ENCODE results near the gene C1orf198.
"Not testable (repeated sequence)": the region's sequence is repeated elsewhere in the genome, so short reads cannot be mapped to it uniquely, and the experiment has no call there.

The C1orf198 gene

DNA sequence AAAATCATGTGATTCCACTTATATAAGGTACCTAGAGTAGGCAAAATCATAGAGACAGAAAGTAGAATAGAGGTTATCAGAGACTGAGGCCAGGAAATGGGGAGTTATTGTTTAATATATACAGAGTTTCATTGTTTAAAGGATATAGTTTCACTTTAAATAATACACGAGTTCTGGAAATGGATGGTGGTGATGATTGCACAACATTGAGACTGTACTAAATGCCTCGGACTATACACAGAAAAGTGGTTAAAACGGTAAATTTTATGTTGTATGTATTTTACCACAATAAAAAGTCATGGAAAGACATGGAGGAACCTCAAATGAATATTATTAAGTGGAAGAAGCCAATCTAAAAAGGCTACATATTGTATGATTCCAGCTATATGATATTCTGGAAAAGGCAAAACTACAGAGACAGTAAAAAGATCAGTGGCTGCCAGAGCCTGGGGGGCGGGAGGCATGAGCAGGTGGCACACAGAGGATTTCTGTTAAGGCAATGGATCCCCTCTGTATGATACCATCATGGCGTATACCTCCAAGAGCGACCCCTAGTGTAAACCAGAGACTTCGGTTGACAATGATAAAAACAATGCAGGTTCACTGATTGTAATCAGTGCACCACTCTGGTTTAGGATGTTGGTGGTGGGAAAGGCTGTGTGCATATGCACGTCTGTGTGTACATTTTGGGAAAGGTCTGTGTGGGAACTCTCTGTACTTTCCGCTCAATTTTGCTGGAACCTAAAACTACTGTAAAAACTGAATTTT lies 7.5 kb downstream of the C1orf198 start:
- no peak for DNase-seq (ENCODE audit: low read depth, low spot score)

DNA sequence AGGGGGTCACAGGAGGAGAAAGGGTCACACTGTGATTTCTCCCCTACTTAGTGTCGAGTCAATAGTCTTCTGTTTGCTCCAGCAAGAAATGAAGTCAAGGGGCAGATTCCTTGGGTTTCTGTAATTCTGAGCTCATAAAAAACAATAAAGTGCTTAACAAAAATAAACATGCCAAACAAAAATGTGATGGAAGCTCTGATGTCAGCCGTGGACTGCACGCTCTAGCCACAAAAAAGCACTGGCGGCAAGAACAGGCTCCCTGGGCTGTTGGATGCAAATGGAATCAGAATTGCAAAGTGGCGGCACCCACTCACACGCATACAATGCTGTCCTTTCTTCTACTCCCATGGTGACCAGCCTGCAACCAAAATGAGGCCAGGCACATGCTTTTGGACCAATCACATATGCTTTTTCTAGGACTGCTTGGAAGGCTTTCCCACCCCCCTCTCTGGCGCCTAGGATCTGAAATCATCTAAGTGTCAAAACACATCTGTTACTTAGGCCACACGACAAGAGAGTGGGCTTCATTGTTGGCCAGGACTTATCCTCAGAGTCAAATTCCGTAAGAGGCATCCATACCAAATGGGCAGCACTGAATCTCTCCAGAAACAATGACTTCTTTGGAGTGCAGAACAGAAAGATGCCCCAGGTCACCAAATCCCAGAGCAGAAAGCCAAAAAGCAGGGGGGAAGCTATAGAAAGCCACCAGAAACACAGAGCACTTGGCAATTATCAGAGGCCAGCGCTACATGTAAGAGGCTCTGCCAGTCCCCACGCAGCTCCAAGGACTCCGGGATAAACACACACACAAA lies 9.2 kb downstream of the C1orf198 start:
- no peak for DNase-seq (ENCODE audit: low read depth, low spot score)

DNA sequence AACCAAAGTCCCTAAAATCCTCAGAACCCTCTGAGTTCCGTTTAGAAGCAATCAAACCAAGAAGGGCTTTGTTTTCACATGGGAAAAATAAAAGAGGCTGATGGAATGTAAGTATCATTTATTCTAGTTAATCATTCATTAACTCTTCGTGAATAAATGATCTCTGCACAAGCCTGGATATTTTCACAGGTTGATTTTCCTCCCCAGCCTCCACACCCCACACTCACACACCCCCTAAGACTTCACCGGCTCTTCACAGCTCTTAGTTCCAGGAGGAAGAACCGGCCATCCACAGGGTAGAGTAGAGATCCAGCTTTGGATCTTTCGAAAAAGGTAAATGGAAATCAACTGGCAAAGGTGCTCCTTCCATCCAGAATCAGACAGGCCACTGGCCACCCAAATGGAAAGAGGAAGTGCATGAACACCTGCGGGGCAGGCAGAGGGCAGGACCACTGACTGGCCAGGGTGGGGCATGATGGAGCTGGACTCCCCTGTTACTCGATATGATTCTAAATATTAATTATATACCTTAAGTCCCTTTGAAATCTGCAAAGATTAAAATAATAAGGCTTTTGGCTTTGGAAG lies 10.0 kb downstream of the C1orf198 start:
- no peak for DNase-seq (ENCODE audit: low read depth, low spot score)

DNA sequence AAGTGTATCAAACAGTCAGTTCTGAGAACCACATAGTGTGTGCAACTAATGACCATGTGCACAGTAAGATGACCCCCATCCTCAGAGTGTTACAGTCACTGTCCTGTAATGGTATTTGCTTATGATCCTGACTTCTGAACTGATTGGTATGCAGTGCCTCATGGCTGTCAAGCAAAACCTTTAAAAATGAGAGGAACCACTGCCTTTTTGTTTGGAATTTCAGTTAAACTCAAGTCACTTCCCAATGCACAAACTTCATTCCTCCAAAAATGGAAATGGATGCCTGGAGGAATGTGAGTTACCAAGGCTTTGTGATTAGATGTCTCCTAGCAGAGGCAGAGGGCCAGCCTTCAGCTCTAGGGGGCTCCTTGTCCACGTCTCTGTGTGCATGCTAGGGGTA lies 10.5 kb downstream of the C1orf198 start:
- DNase-seq (ENCODE audit: low read depth, low spot score), result no peak

DNA sequence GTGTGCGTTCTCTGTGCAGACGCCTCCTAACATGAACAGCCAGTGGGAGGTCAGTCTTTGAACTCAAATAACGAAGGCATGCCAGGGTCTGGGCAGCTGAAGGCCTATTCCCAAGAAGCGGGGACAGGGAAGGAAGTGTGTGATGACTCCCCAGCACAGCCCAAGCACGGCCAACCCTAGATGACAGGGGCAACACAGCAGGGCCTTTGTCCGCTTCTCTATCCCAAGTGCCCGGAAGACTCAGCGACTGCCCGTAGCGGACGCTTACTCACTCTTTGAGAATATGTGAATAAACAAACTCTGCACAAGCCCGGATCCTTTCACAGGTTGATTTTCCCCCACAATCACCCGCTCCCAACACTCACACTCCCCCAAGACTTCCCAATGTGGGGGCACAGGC lies 11.2 kb downstream of the C1orf198 start:
- no peak for DNase-seq (ENCODE audit: low read depth, low spot score)

DNA sequence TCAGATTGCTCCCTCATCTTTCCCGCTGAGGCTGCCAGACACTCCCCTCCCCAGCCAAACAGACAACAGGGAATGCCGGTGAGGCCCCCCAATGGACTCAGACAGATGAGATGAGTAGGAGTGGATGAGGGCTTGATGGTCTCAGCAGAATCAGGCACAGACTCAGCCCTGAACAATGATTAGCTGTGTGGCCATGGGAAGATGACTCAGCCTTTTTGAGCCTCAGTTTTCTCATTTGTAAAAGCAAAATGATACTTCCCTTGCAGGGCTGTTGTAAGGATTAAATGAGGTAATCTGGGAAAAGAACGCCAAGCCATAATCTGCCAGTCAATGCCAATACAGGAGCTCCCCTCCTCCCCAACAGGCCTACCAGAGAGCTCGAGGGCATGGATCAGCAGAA lies 12.4 kb downstream of the C1orf198 start:
- no peak for DNase-seq (ENCODE audit: low read depth, low spot score)

GRCh38 chr1:230854423-230854822 lies 13.9 kb downstream of the C1orf198 start:
- no peak for DNase-seq (ENCODE audit: low read depth, low spot score)

- no peak for DNase-seq (ENCODE audit: low read depth, low spot score)
These were observed 14.6 kb downstream of the C1orf198 start for GRCh38 chr1:230853731-230854130.

- no peak for DNase-seq (ENCODE audit: low read depth, low spot score)
These were observed 15.4 kb downstream of the C1orf198 start for GRCh38 chr1:230852959-230853358.

- DNase-seq (ENCODE audit: low read depth, low spot score), result no peak
These were observed 17.0 kb downstream of the C1orf198 start for GRCh38 chr1:230851291-230851691.

- DNase-seq (ENCODE audit: low read depth, low spot score), result no peak
These were observed 17.8 kb downstream of the C1orf198 start for GRCh38 chr1:230850547-230850946.

- DNase-seq (ENCODE audit: low read depth, low spot score), result no peak
These were observed 18.7 kb downstream of the C1orf198 start for GRCh38 chr1:230849451-230850224.

GRCh38 chr1:230848235-230848634 lies 20.1 kb downstream of the C1orf198 start:
- no peak for DNase-seq (ENCODE audit: low read depth, low spot score)

GRCh38 chr1:230845184-230845583 lies 23.1 kb downstream of the C1orf198 start:
- not testable (repeated sequence) for DNase-seq (ENCODE audit: low read depth, low spot score)

- no peak for DNase-seq (ENCODE audit: low read depth, low spot score)
These were observed 23.8 kb downstream of the C1orf198 start for GRCh38 chr1:230844561-230844960.

DNA sequence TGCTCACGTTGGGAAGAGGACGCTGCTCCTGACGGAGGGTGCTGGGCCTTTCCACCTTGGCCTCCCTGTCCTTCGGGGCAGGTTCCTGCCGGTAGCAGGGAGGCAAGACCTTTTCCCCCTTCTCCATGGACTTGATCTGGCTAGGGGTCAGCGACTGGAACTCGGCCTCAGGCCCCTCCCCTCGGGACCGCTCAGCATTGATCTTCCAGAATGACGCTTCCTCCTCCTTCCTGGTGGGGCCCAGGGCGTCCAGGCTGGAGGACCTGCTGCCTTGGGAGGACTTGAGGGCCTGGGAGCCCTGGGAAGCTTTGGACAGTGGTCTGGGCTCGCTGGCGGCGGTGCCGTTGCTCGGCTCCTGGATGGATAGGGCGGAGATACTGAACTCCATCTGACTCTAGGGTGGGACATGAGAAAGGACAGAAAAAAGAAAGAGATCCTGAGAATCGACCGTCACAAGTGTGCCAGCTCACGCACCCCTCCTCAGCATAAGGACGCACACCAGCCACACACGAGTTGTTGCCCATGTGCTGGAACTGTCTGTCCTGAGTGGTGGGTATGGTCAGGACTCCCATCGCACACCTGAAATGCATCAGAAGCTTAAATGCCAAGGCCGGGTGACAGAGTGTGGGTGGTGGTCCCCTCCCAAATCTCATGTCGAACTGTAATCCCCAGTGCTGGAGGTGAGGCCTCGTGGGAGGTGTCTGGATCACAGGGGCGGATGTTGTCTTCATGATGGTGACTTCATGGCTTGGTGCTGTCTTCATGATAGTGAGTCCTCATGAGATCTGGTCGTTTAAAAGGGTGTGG lies 24.6 kb downstream of the C1orf198 start:
- no peak for DNase-seq (ENCODE audit: low read depth, low spot score)

GRCh38 chr1:230842801-230843200 lies 25.5 kb downstream of the C1orf198 start:
- DNase-seq (ENCODE audit: low read depth, low spot score), result no peak

- no peak for DNase-seq (ENCODE audit: low read depth, low spot score)
These were observed 29.1 kb downstream of the C1orf198 start for GRCh38 chr1:230839173-230839572.

- DNase-seq (ENCODE audit: low read depth, low spot score), result no peak
These were observed 31.5 kb downstream of the C1orf198 start for GRCh38 chr1:230836793-230837192.

- no peak for DNase-seq (ENCODE audit: low read depth, low spot score)
These were observed 32.0 kb downstream of the C1orf198 start for GRCh38 chr1:230836347-230836746.

DNA sequence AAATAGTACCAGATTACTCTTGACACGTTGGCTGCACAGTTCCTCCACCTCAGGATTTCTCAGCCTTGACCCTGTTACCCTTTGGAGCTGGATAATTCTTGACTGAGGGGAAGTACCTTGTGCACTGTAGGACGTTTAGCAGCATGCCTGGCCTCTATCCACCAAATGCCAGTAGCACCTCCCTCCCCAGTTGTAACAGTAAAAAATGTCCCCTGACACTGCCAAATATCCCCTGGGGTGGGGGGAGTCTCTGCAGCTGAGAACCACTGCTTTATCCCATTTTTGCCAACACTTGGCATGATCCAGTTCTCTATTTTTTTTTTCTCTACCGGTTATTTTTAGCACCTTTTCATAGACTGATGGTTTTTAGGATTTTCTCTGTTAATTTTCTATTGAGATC lies 34.0 kb downstream of the C1orf198 start:
- no peak for DNase-seq (ENCODE audit: low read depth, low spot score)
